ENCODE results near the gene DENND2A.

- TF ChIP-seq POLR2AphosphoS5 (IDR thresholded peaks at IDR 0.05) (no peak), POLR2A (IDR thresholded peaks at IDR 0.05) (no peak)
Measured at GRCh38 chr7:140639366-140640053, 1.1 kb downstream of the DENND2A start.

Data from gastroesophageal sphincter (tissue), 2 donors.